ENCODE results near the gene CHKA. TPM values are rescaled to one million over a fixed set of nuclear protein-coding genes. Genes with fewer than 3 reads are reported as not detected.

CHKA gene
- total and polyA plus RNA-seq, 2 of the 4 experiments (the other 2 are of a cell fraction) = 4.5 to 8.4 TPM

DNA sequence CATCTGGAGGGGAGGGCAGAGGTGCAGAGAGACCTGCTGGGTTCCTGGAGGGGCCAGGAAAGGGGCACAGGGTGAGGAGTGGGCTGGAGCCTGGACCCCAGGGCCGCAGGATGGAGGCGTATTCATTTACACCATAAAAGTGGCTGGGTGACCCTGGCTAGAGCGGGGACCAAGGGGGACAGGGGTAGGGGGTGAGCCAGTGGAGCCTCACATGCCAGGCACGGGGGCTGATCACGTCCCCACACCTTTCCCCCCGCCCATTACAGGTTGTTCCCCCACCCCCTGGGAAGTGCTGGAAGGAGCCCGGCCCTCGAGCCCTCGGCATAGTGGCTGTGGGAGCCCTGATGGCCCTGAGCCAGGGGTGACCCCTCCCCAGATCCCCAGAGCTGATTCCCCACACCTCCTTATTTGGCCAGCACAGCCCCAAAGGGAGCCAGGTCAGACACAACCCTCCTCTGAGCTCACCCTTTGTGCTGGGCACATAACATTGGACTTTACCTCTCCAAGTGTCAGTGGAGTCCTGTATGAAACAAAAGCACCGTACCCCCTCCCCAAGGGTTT, 81.6 kb downstream of the CHKA start:
- H2BK120ac ChIP-seq (ENCODE audit: low read depth, low read length) = peak overlapping the region; percentile 74
- H2AFZ ChIP-seq (replicated peaks; ENCODE audit: low read length, poor library complexity) = peak overlapping the region; percentile 82
- peak overlapping the region; percentile 91 for H2AK5ac ChIP-seq (ENCODE audit: low read depth, low read length)
- H3K18ac ChIP-seq (ENCODE audit: low read depth, low read length) = peak overlapping the region; percentile 29
- H3K4ac ChIP-seq (ENCODE audit: low read depth, low read length) = peak overlapping the region; percentile 95
- peak overlapping the region; percentile 94 for H2AK9ac ChIP-seq (replicated peaks; ENCODE audit: low read depth, low read length, poor library complexity)
- peak overlapping the region; percentile 82 for H3K14ac ChIP-seq (replicated peaks; ENCODE audit: low read depth, low read length)
- no TSS peak for BruUV-seq (replicated peaks)
- H3K79me1 ChIP-seq (ENCODE audit: low read depth in 1 of 2, low read length in 2 of 2) = peaks cover 7 to 47% of the 10 kb centered on the region in 2 experiments; a peak in 3 of 4 replicates
- no peaks in the 10 kb centered on the region for H3K9me3 ChIP-seq (ENCODE audit: control insufficient read depth, insufficient read depth, low read length)
- TF ChIP-seq MAZ (IDR thresholded peaks at IDR 0.05; ENCODE audit: borderline replicate concordance, low read depth, low read length) (no peak), BHLHE40 (IDR thresholded peaks at IDR 0.05; ENCODE audit: low read depth, low read length) (no peak), RFX5 (IDR thresholded peaks at IDR 0.05; ENCODE audit: low read depth, low read length) (no peak), CHD1 (IDR thresholded peaks at IDR 0.05; ENCODE audit: low read depth, low read length) (no peak), MXI1 (IDR thresholded peaks at IDR 0.05; ENCODE audit: borderline replicate concordance, low read depth, low read length) (no peak), RAD21 (IDR thresholded peaks at IDR 0.05; ENCODE audit: low read length) (no peak), RCOR1 (IDR thresholded peaks at IDR 0.05; ENCODE audit: insufficient replicate concordance, low read length) (no peak)
- TF ChIP-seq, protein P1, sequence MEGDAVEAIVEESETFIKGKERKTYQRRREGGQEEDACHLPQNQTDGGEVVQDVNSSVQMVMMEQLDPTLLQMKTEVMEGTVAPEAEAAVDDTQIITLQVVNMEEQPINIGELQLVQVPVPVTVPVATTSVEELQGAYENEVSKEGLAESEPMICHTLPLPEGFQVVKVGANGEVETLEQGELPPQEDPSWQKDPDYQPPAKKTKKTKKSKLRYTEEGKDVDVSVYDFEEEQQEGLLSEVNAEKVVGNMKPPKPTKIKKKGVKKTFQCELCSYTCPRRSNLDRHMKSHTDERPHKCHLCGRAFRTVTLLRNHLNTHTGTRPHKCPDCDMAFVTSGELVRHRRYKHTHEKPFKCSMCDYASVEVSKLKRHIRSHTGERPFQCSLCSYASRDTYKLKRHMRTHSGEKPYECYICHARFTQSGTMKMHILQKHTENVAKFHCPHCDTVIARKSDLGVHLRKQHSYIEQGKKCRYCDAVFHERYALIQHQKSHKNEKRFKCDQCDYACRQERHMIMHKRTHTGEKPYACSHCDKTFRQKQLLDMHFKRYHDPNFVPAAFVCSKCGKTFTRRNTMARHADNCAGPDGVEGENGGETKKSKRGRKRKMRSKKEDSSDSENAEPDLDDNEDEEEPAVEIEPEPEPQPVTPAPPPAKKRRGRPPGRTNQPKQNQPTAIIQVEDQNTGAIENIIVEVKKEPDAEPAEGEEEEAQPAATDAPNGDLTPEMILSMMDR (conservative IDR thresholded peaks at IDR 0.05; ENCODE audit: low read depth, low read length) = no peak
- peak overlapping the region; percentile 95 for H3K4me2 ChIP-seq (ENCODE audit: low read depth, low read length)
- peak overlapping the region; percentile 90 for H4K91ac ChIP-seq (ENCODE audit: insufficient read depth, low read depth, low read length)
- peak overlapping the region; percentile 74 for H3K4me3 ChIP-seq (ENCODE audit: insufficient read depth, low read depth, low read length)
- H2BK20ac ChIP-seq (ENCODE audit: low read depth, low read length) = peak overlapping the region; percentile 50; the same call in 1 of the 2 replicates
- H2BK5ac ChIP-seq (ENCODE audit: low read depth, low read length, poor library complexity, severe bottlenecking) = peak overlapping the region; percentile 61
- H3K56ac ChIP-seq (ENCODE audit: extremely low read depth, insufficient read depth, low read length) = peak overlapping the region; percentile 80
- peak overlapping the region; percentile 84 to 96 for H4K8ac ChIP-seq (ENCODE audit: low read depth in 2 of 2, low read length in 2 of 2)
- peak overlapping the region; percentile 88; the same call in 1 of the 3 replicates for H2BK15ac ChIP-seq (ENCODE audit: low read depth, low read length)
- no peaks in the 10 kb centered on the region for H3K9me1 ChIP-seq (ENCODE audit: insufficient read depth, low read length)
- H3K9ac ChIP-seq (ENCODE audit: low read depth, low read length) = peak overlapping the region; percentile 72
- H3K27me3 ChIP-seq (ENCODE audit: control insufficient read depth, insufficient read depth, low read length) = no peaks in the 10 kb centered on the region
- H3K4me1 ChIP-seq (ENCODE audit: control insufficient read depth, insufficient read depth, low read length) = peaks cover 25% of the 10 kb centered on the region
- H4K5ac ChIP-seq (ENCODE audit: low read depth, low read length) = peak overlapping the region; percentile 88
- CTCF ChIA-PET = no interaction called here
- dilution Hi-C loops (cut with HindIII; ENCODE audit: low sequenced_read_pairs, unreplicated experiment) (no loop called here), in situ Hi-C loops (cut with MboI; ENCODE audit: low sequenced_read_pairs) (no loop called here), intact Hi-C loops (cut with micrococcal nuclease) (no loop called here)
- peaks cover 15% of the 10 kb centered on the region; the same call in 1 of the 2 replicates for H3K36me3 ChIP-seq (ENCODE audit: control insufficient read depth, insufficient read depth, low read length)
- WGBS, 2 experiments (ENCODE audit: extremely low coverage in 2 of 2, insufficient read length in 1 of 2) = no CpG with 5 or more reads among the region's 10 CpGs
- ATAC-seq (ENCODE audit: low read depth) (no peak), DNase-seq (no peak)
- peak overlapping the region; percentile 71 for H3K27ac ChIP-seq (ENCODE audit: insufficient read depth, low read length)
- POLR2A ChIA-PET (ENCODE audit: unreplicated experiment) = interaction anchor here (1.4 kb wide), 1 partner anchor 29 kb away, joined by 4 read pairs; no protein-coding TSS in a partner anchor
- peak overlapping the region; percentile 85 for H3K23ac ChIP-seq (ENCODE audit: low read depth, low read length)
- H4K20me1 ChIP-seq (ENCODE audit: insufficient read depth, low read length) = no peaks in the 10 kb centered on the region; the same call in 1 of the 2 replicates

Measured in IMR-90 (cell line).